H1 (cell line): ENCODE measurements around the gene OR9A4. TPM values are rescaled to one million over a fixed set of nuclear protein-coding genes. Genes with fewer than 3 reads are reported as not detected.

Source experiments
- CTCF ChIA-PET: fragments of 300-600 bp; sonication (Branson Sonifier 250); formaldehyde crosslinking; loops from one replicate; lab custom pipeline; 2021; ENCODE audit not compliant: partially characterized antibody; lab: Charles Lee
- POLR2A ChIA-PET: fragments of 300-600 bp; sonication (Branson Sonifier 250); formaldehyde crosslinking; loops from one replicate; lab custom pipeline; 2021; ENCODE audit warnings: inconsistent platforms; ENCODE audit not compliant: partially characterized antibody; lab: Charles Lee
- DNase-seq, 2 experiments: peaks; one replicate each; pipeline versions ENCODE4 v3.0.0 to v3.0.0-alpha.2; 2010 to 2022; ENCODE audit warnings: low spot score in 2 of 2, low read depth in 1 of 2, mixed read lengths in 1 of 2
- FAIRE-seq: peaks from 2 replicates; lab custom pipeline; 2011; peaks lifted over from hg19 to GRCh38; lab: Jason Lieb, UNC
- H2AFZ ChIP-seq: 2 replicates; pipeline ENCODE4 v1.8.1; 2012; ENCODE audit warnings: low read length, inconsistent platforms
- H2AK5ac ChIP-seq: 2 replicates; pipeline ENCODE4 v1.6.1; 2013; ENCODE audit warnings: low read depth, low read length
- H2BK120ac ChIP-seq: replicated peaks from 2 replicates; pipeline ENCODE3; 2013; ENCODE audit warnings: low read depth, low read length, inconsistent platforms
- H2BK12ac ChIP-seq: 2 replicates; pipeline ENCODE4 v1.6.1; 2013; ENCODE audit warnings: low read depth, low read length
- H2BK15ac ChIP-seq: 2 replicates; pipeline ENCODE4 v1.6.1; 2013; ENCODE audit warnings: low read length
- H2BK20ac ChIP-seq: 2 replicates; pipeline ENCODE4 v1.6.1; 2013; ENCODE audit warnings: low read length
- H2BK5ac ChIP-seq: 2 replicates; pipeline ENCODE4 v1.6.1; 2013; ENCODE audit warnings: low read depth, low read length
- H3K14ac ChIP-seq: 2 replicates; pipeline ENCODE4 v1.6.1; 2013; ENCODE audit warnings: inconsistent platforms; ENCODE audit not compliant: insufficient read length
- H3K18ac ChIP-seq: 2 replicates; pipeline ENCODE4 v1.6.1; 2013; ENCODE audit warnings: low read length; ENCODE audit errors: extremely low read depth
- H3K23ac ChIP-seq: 2 replicates; pipeline ENCODE4 v1.6.1; 2013; ENCODE audit warnings: inconsistent platforms; ENCODE audit not compliant: insufficient read length
- H3K23me2 ChIP-seq: 2 replicates; pipeline ENCODE4 v1.6.1; 2013; ENCODE audit warnings: low read depth, low read length
- H3K27ac ChIP-seq: 2 replicates; pipeline ENCODE4 v1.6.1; 2011; ENCODE audit warnings: low read depth, low read length, inconsistent platforms
- H3K27me3 ChIP-seq, 4 experiments: replicated peaks in 1 of 4; 1 replicate in 1 of 4; 2 replicates in 3 of 4; pipeline versions ENCODE4 v1.6.1 to v1.8.1; 2011 to 2013; ENCODE audit warnings: low read length in 3 of 4, mild to moderate bottlenecking in 3 of 4, inconsistent platforms in 2 of 4, mixed read lengths in 2 of 4, moderate library complexity in 1 of 4; ENCODE audit not compliant: control insufficient read depth in 3 of 4, insufficient read depth in 3 of 4; ENCODE audit errors: extremely low read depth in 1 of 4
- H3K36me3 ChIP-seq, 4 experiments: 2 replicates each; pipeline versions ENCODE4 v1.6.1 to v1.8.1; 2011 to 2013; ENCODE audit warnings: mild to moderate bottlenecking in 4 of 4, low read length in 3 of 4, moderate library complexity in 2 of 4, control low read depth in 1 of 4, inconsistent platforms in 1 of 4; ENCODE audit not compliant: insufficient read depth in 4 of 4, control insufficient read depth in 2 of 4
- H3K4ac ChIP-seq: replicated peaks from 2 replicates; pipeline ENCODE3; 2013; ENCODE audit warnings: low read length, low read depth, mixed read lengths, inconsistent platforms; ENCODE audit not compliant: insufficient read length
- H3K4me1 ChIP-seq, 4 experiments: replicated peaks in 1 of 4; 1 replicate in 1 of 4; 2 replicates in 3 of 4; pipeline versions ENCODE4 v1.6.1 to v1.8.1; 2011 to 2013; ENCODE audit warnings: low read length in 3 of 4, inconsistent platforms in 2 of 4, mixed read lengths in 1 of 4; ENCODE audit not compliant: insufficient read depth in 4 of 4, control insufficient read depth in 3 of 4
- H3K4me2 ChIP-seq, 2 experiments: 2 replicates each; pipeline versions ENCODE4 v1.6.1 to v1.8.1; 2011 to 2013; ENCODE audit warnings: low read depth in 2 of 2, low read length in 2 of 2, control low read depth in 1 of 2, inconsistent platforms in 1 of 2, mild to moderate bottlenecking in 1 of 2; ENCODE audit not compliant: insufficient read depth in 1 of 2
- H3K4me3 ChIP-seq, 4 experiments: fragments of 200-600, 300-600 bp in 1 of 4; sonication (generic), shearing (Covaris generic), sonication (Bioruptor Twin) in 1 of 4; 2 replicates each; pipeline versions ENCODE4 v1.5.1 to v1.8.1; 2011 to 2016; ENCODE audit warnings: low read length in 4 of 4, low read depth in 3 of 4, control low read depth in 2 of 4, inconsistent platforms in 2 of 4, mild to moderate bottlenecking in 2 of 4, mixed read lengths in 1 of 4, moderate library complexity in 1 of 4; ENCODE audit not compliant: insufficient read depth in 2 of 4; ENCODE audit errors: extremely low read depth in 1 of 4
- H3K56ac ChIP-seq: replicated peaks from 2 replicates; pipeline ENCODE3; 2013; ENCODE audit warnings: low read depth, mild to moderate bottlenecking, mixed read lengths, low read length, inconsistent platforms; ENCODE audit not compliant: insufficient read length
- H3K79me1 ChIP-seq: 2 replicates; pipeline ENCODE4 v1.6.1; 2013; ENCODE audit warnings: low read depth, low read length, control low read depth
- H3K79me2 ChIP-seq, 2 experiments: 2 replicates each; pipeline versions ENCODE4 v1.6.1 to v1.8.1; 2012 to 2013; ENCODE audit warnings: low read length in 2 of 2, mild to moderate bottlenecking in 2 of 2, inconsistent platforms in 1 of 2; ENCODE audit not compliant: insufficient read depth in 2 of 2, control insufficient read depth in 1 of 2
- H3K9ac ChIP-seq, 4 experiments: replicated peaks in 1 of 4; 1 replicate in 1 of 4; 2 replicates in 3 of 4; pipeline versions ENCODE4 v1.6.1 to v1.8.1; 2011 to 2013; ENCODE audit warnings: low read depth in 3 of 4, low read length in 3 of 4, control low read depth in 2 of 4, mild to moderate bottlenecking in 2 of 4, moderate library complexity in 2 of 4, inconsistent platforms in 1 of 4; ENCODE audit errors: extremely low read depth in 1 of 4
- H3K9me3 ChIP-seq, 2 experiments: 2 replicates each; pipeline versions ENCODE4 v1.6.1 to v1.8.1; 2012 to 2013; ENCODE audit warnings: mild to moderate bottlenecking in 2 of 2, moderate library complexity in 2 of 2, control low read depth in 1 of 2, inconsistent platforms in 1 of 2, low read depth in 1 of 2, low read length in 1 of 2, mixed read lengths in 1 of 2; ENCODE audit not compliant: insufficient read depth in 2 of 2
- H4K20me1 ChIP-seq, 2 experiments: replicated peaks in 1 of 2; 2 replicates each; pipeline versions ENCODE3 to v1.8.1; 2011 to 2013; ENCODE audit warnings: inconsistent platforms in 2 of 2, low read length in 2 of 2, mild to moderate bottlenecking in 1 of 2; ENCODE audit not compliant: insufficient read depth in 2 of 2, control insufficient read depth in 1 of 2
- H4K5ac ChIP-seq: 2 replicates; pipeline ENCODE4 v1.6.1; 2013; ENCODE audit warnings: low read length, low read depth, mixed read lengths, inconsistent platforms; ENCODE audit not compliant: insufficient read length
- H4K8ac ChIP-seq: 2 replicates; pipeline ENCODE4 v1.8.0; 2013; ENCODE audit warnings: mild to moderate bottlenecking, moderate library complexity, low read length, inconsistent platforms; ENCODE audit not compliant: insufficient read depth; ENCODE audit errors: extremely low read depth
- H4K91ac ChIP-seq: replicated peaks from 2 replicates; pipeline ENCODE3; 2013; ENCODE audit warnings: low read length, mixed read lengths, inconsistent platforms; ENCODE audit not compliant: insufficient read length
- ASH2L ChIP-seq: fragments of 200-600, 300-600 bp; sonication (generic); IDR thresholded peaks from one replicate; pipeline ENCODE4 v1.7.1; 2017; ENCODE audit warnings: low read length
- BACH1 ChIP-seq: IDR thresholded peaks from 2 replicates; pipeline ENCODE4 v1.6.1; 2012; ENCODE audit warnings: low read length, improper control_type of control experiment
- EGR1 ChIP-seq: IDR thresholded peaks from 2 replicates; pipeline ENCODE4 v1.6.1; 2011; ENCODE audit warnings: low read depth, low read length, borderline replicate concordance
- KDM1A ChIP-seq: fragments of 200-600, 300-600 bp; sonication (generic); IDR thresholded peaks from 2 replicates; pipeline ENCODE4 v1.7.1; 2016; ENCODE audit warnings: mild to moderate bottlenecking, low read length, borderline replicate concordance
- NANOG ChIP-seq: IDR thresholded peaks from 2 replicates; pipeline ENCODE4 v1.6.1; 2011; ENCODE audit warnings: low read length, low read depth, mild to moderate bottlenecking, inconsistent platforms; ENCODE audit not compliant: insufficient read depth, poor library complexity, severe bottlenecking
- RXRA ChIP-seq: IDR thresholded peaks from 2 replicates; pipeline ENCODE4 v1.6.1; 2011; ENCODE audit warnings: low read depth, mild to moderate bottlenecking, low read length, moderate library complexity; ENCODE audit not compliant: insufficient read depth
- SP2 ChIP-seq: IDR thresholded peaks from 2 replicates; pipeline ENCODE4 v1.6.1; 2012; ENCODE audit warnings: mild to moderate bottlenecking, low read length, inconsistent platforms
- WGBS, 2 experiments: shearing (Covaris generic) in 1 of 2; methylation state at CpG; one replicate each; pipeline versions ENCODE4 v1.1.6 to v1.1.7; 2013 to 2015; ENCODE audit warnings: low lambda C conversion rate in 2 of 2, mixed read lengths in 2 of 2, inconsistent platforms in 1 of 2, low coverage in 1 of 2, missing lambda C conversion rate in 1 of 2; ENCODE audit not compliant: insufficient replicate concordance in 2 of 2, insufficient coverage in 1 of 2, insufficient read length in 1 of 2; ENCODE audit errors: extremely low coverage in 1 of 2, missing lambda C conversion rate in 1 of 2; 5-methylcytosine and 5-hydroxymethylcytosine counted together
- polyA plus RNA-seq, 7 experiments: library from polyadenylated mRNA; depleted of rRNA in 3 of 7; stranded (reverse) in 5 of 7; unstranded in 2 of 7; fragments of >200 nt in 5 of 7; fragments of 200-250 nt in 2 of 7; gene quantifications; 1 replicate in 5 of 7; 2 replicates in 1 of 7; 4 replicates in 1 of 7; pipeline versions ENCODE4 v1.2.1 to v1.2.3, GENCODE V29; 2011 to 2013; ENCODE audit warnings: missing spikeins in 2 of 7, mixed read lengths in 2 of 7
- total RNA-seq: library from RNA; stranded (reverse); fragmentation: NEBNext Ultra II Directional; extraction: Animal tissue kit (Norgen Biotek cat#: 25700); gene quantifications from 2 replicates; pipeline ENCODE4 v1.2.1, GENCODE V29; 2021
- TF ChIP-seq, protein P1 (sequence below): IDR thresholded peaks from 2 replicates; pipeline ENCODE4 v1.6.1; 2011; ENCODE audit warnings: low read depth, mild to moderate bottlenecking, low read length; ENCODE audit not compliant: insufficient read depth
- TF ChIP-seq, protein P2 (sequence below): IDR thresholded peaks from 2 replicates; pipeline ENCODE4 v1.6.1; 2012; ENCODE audit warnings: low read length, inconsistent platforms

Gene OR9A4
- total and polyA plus RNA-seq, 2 of the 8 experiments (the other 6 are each of a cell fraction or from before 2014, with no cell fraction given): not detected

DNA sequence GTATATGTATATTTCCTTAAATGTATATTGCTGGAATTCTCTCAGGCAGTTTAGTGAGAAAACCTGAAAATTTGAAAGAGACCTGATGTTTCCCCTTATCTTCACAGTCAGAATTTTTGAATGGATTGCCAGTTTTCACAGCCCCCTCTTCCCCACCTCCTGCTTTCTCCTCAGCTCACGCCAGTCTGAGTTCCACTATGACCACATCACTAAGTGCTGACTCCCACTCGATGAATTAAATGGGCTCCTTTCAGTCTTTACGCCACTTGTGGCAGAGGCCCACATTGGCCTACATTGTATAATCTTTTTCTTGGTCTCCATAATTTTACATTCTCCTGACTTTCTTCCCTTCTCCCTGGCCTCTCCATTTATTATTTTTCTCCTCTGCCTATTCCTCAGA lies 33.7 kb downstream of the OR9A4 start:
- ChIA-PET CTCF (interaction anchor here (0.6 to 0.7 kb wide), 2 partner anchors 73 to 127 kb away, joined by 3 read pairs; no protein-coding TSS in a partner anchor), POLR2A (no interaction called here)
- H2BK120ac ChIP-seq: no peak overlapping the region
- H3K9me3 ChIP-seq: no peaks in the 10 kb centered on the region
- H3K18ac ChIP-seq: no peak overlapping the region
- H3K9ac ChIP-seq: no peak overlapping the region
- no peak overlapping the region for H2AK5ac ChIP-seq
- no peak overlapping the region for H3K4me3 ChIP-seq
- no peaks in the 10 kb centered on the region for H3K79me2 ChIP-seq
- no peak overlapping the region for H3K56ac ChIP-seq
- WGBS, 2 experiments: 91% methylated on average over 3 of the region's 3 CpGs; no CpG with 5 or more reads in 1 of the 2 experiments
- H4K20me1 ChIP-seq: no peaks in the 10 kb centered on the region
- no peak overlapping the region for H3K14ac ChIP-seq
- no peaks in the 10 kb centered on the region for H3K23me2 ChIP-seq
- DNase-seq: no peak
- no peak for FAIRE-seq
- H3K27me3 ChIP-seq: no peaks in the 10 kb centered on the region
- no peak overlapping the region for H2BK12ac ChIP-seq
- H3K4me1 ChIP-seq: peaks cover 0 to 6% (median 2%) of the 10 kb centered on the region in 4 experiments; a peak in 3 of 7 replicates
- H3K4ac ChIP-seq: no peak overlapping the region
- no peak overlapping the region for H2BK5ac ChIP-seq
- no peak overlapping the region for H2BK15ac ChIP-seq
- no peaks in the 10 kb centered on the region for H3K79me1 ChIP-seq
- no peak overlapping the region for H3K23ac ChIP-seq
- H2BK20ac ChIP-seq: no peak overlapping the region
- no peak overlapping the region for H4K5ac ChIP-seq
- no peak overlapping the region for H4K91ac ChIP-seq
- no peaks in the 10 kb centered on the region for H3K36me3 ChIP-seq
- no peak overlapping the region for H2AFZ ChIP-seq
- no peak overlapping the region for H3K27ac ChIP-seq
- H4K8ac ChIP-seq: no peak overlapping the region
- H3K4me2 ChIP-seq: no peak overlapping the region
- TF ChIP-seq, protein P1, sequence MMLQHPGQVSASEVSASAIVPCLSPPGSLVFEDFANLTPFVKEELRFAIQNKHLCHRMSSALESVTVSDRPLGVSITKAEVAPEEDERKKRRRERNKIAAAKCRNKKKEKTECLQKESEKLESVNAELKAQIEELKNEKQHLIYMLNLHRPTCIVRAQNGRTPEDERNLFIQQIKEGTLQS: no peak
- no peak for TF ChIP-seq NANOG
- no peak for TF ChIP-seq BACH1
- TF ChIP-seq EGR1: no peak
- TF ChIP-seq ASH2L: no peak
- TF ChIP-seq RXRA: no peak
- TF ChIP-seq, protein P2, sequence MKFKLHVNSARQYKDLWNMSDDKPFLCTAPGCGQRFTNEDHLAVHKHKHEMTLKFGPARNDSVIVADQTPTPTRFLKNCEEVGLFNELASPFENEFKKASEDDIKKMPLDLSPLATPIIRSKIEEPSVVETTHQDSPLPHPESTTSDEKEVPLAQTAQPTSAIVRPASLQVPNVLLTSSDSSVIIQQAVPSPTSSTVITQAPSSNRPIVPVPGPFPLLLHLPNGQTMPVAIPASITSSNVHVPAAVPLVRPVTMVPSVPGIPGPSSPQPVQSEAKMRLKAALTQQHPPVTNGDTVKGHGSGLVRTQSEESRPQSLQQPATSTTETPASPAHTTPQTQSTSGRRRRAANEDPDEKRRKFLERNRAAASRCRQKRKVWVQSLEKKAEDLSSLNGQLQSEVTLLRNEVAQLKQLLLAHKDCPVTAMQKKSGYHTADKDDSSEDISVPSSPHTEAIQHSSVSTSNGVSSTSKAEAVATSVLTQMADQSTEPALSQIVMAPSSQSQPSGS: no peak
- TF ChIP-seq SP2: no peak
- TF ChIP-seq KDM1A: no peak
